GM23338 (cell line): ENCODE results near the gene EXD3. TPM values are rescaled to one million over a fixed set of nuclear protein-coding genes. Genes with fewer than 3 reads are reported as not detected.

Source experiments
- ATAC-seq: fragments of 200-7000 bp; cut with Tn5 transposase; 3 replicates; pipeline ENCODE4 v1.9.1; 2020
- DNase-seq: peaks from one replicate; pipeline ENCODE4 v3.0.0-alpha.2; 2015; ENCODE audit warnings: low spot score
- H2AFZ ChIP-seq: fragments of 200-600 bp; sonication (generic); 2 replicates; pipeline ENCODE4 v1.8.0; 2016; ENCODE audit warnings: antibody characterized with exemption, mild to moderate bottlenecking, moderate library complexity
- H3F3A ChIP-seq: fragments of 200-600 bp; sonication (generic); replicated peaks from 2 replicates; pipeline ENCODE4 v1.8.0; 2017; ENCODE audit warnings: antibody characterized with exemption, mixed run types, low read depth
- H3K27ac ChIP-seq: fragments of 200-600 bp; sonication (generic); 2 replicates; pipeline ENCODE4 v1.6.1; 2016; ENCODE audit warnings: low read depth
- H3K27me3 ChIP-seq: fragments of 200-600 bp; sonication (generic); 2 replicates; pipeline ENCODE4 v1.8.0; 2016; ENCODE audit warnings: mild to moderate bottlenecking, mixed run types, moderate library complexity; ENCODE audit not compliant: insufficient read depth
- H3K36me3 ChIP-seq: fragments of 200-600 bp; sonication (generic); 2 replicates; pipeline ENCODE4 v1.8.0; 2016; ENCODE audit warnings: mild to moderate bottlenecking; ENCODE audit not compliant: insufficient read depth
- H3K4me1 ChIP-seq: fragments of 200-600 bp; sonication (generic); 2 replicates; pipeline ENCODE4 v1.8.0; 2016; ENCODE audit warnings: mild to moderate bottlenecking, moderate library complexity; ENCODE audit not compliant: insufficient read depth
- H3K4me2 ChIP-seq: fragments of 200-600 bp; sonication (generic); 2 replicates; pipeline ENCODE4 v1.7.1; 2017; ENCODE audit warnings: mixed run types
- H3K4me3 ChIP-seq: fragments of 200-600 bp; sonication (generic); 2 replicates; pipeline ENCODE4 v1.6.1; 2016; ENCODE audit warnings: mixed run types
- H3K79me2 ChIP-seq: fragments of 200-600 bp; sonication (generic); replicated peaks from 2 replicates; pipeline ENCODE4 v1.8.0; 2017; ENCODE audit warnings: mild to moderate bottlenecking; ENCODE audit not compliant: insufficient read depth
- H3K9me2 ChIP-seq: fragments of 200-600 bp; sonication (generic); 2 replicates; pipeline ENCODE4 v1.8.0; 2017; ENCODE audit not compliant: insufficient read depth
- H4K20me1 ChIP-seq: fragments of 200-600 bp; sonication (generic); replicated peaks from 2 replicates; pipeline ENCODE4 v1.8.0; 2017; ENCODE audit warnings: mild to moderate bottlenecking; ENCODE audit not compliant: insufficient read depth
- H3K27ac Mint-ChIP-seq: 2 replicates; pipeline ENCODE4 v1.8.0; 2020; ENCODE audit warnings: inconsistent platforms, mild to moderate bottlenecking, moderate library complexity, mixed read lengths
- H3K27me3 Mint-ChIP-seq: 3 replicates; pipeline ENCODE4 v1.8.0; 2022; ENCODE audit warnings: low read depth, mild to moderate bottlenecking, moderate library complexity, mixed read lengths, inconsistent platforms; ENCODE audit not compliant: insufficient read depth, poor library complexity
- H3K36me3 Mint-ChIP-seq: 3 replicates; pipeline ENCODE4 v1.8.0; 2021; ENCODE audit warnings: low read depth, mild to moderate bottlenecking, inconsistent platforms, moderate library complexity, mixed read lengths
- H3K4me1 Mint-ChIP-seq: 3 replicates; pipeline ENCODE4 v1.8.0; 2020; ENCODE audit warnings: mild to moderate bottlenecking, inconsistent platforms, mixed read lengths
- H3K4me3 Mint-ChIP-seq: 3 replicates; pipeline ENCODE4 v1.8.0; 2021; ENCODE audit warnings: moderate library complexity, mild to moderate bottlenecking, inconsistent platforms, mixed read lengths
- H3K9me3 Mint-ChIP-seq: 3 replicates; pipeline ENCODE4 v1.8.0; 2020; ENCODE audit warnings: moderate library complexity, mild to moderate bottlenecking, inconsistent platforms, mixed read lengths
- CREB1 ChIP-seq: fragments of 250-450 bp; sonication (Bioruptor Pico); IDR thresholded peaks from 2 replicates; pipeline ENCODE4 v1.5.0; 2020; ENCODE audit warnings: low read depth, mild to moderate bottlenecking, moderate library complexity
- ETS1 ChIP-seq: IDR thresholded peaks from 2 replicates; pipeline ENCODE4 v1.6.1; 2016; ENCODE audit warnings: antibody characterized with exemption
- EZH2 ChIP-seq: fragments of 200-600 bp; sonication (generic); IDR thresholded peaks from one replicate; pipeline ENCODE4 v1.8.0; 2017; ENCODE audit warnings: antibody characterized with exemption, mild to moderate bottlenecking, low read depth; ENCODE audit not compliant: unreplicated experiment
- EZH2phosphoT487 ChIP-seq: fragments of 200-600 bp; sonication (generic); IDR thresholded peaks from one replicate; pipeline ENCODE4 v1.8.1; 2018; ENCODE audit warnings: antibody characterized with exemption; ENCODE audit not compliant: unreplicated experiment
- JUNB ChIP-seq: IDR thresholded peaks from one replicate; pipeline ENCODE4 v1.6.1; 2016; ENCODE audit warnings: antibody characterized with exemption; ENCODE audit not compliant: unreplicated experiment
- NANOG ChIP-seq: IDR thresholded peaks from 2 replicates; pipeline ENCODE4 v1.6.1; 2016; ENCODE audit warnings: antibody characterized with exemption, borderline replicate concordance
- POLR2AphosphoS5 ChIP-seq: IDR thresholded peaks from 2 replicates; pipeline ENCODE4 v1.6.1; 2016; ENCODE audit warnings: antibody characterized with exemption, low read depth
- REST ChIP-seq: IDR thresholded peaks from one replicate; pipeline ENCODE4 v1.6.1; 2018; ENCODE audit warnings: antibody characterized with exemption; ENCODE audit not compliant: unreplicated experiment
- STAT1 ChIP-seq: IDR thresholded peaks from one replicate; pipeline ENCODE4 v1.6.1; 2016; ENCODE audit warnings: antibody characterized with exemption; ENCODE audit not compliant: unreplicated experiment
- ZNF114 ChIP-seq: fragments of 250-450 bp; sonication (Bioruptor Pico); IDR thresholded peaks from 2 replicates; pipeline ENCODE4 v1.5.0; 2020; ENCODE audit warnings: mild to moderate bottlenecking, moderate library complexity
- ZNF331 ChIP-seq: fragments of 250-450 bp; sonication (Bioruptor Pico); IDR thresholded peaks from 2 replicates; pipeline ENCODE4 v1.5.0; 2020; ENCODE audit warnings: low read depth, mild to moderate bottlenecking, moderate library complexity
- polyA plus RNA-seq: library from polyadenylated mRNA; unstranded; fragments of >200 nt; fragmentation: Nextera tagmentation; extraction: Ambion mirVana; gene quantifications from 2 replicates; pipeline ENCODE4 v1.2.1, GENCODE V29; 2016
- total RNA-seq: library from RNA; depleted of rRNA; stranded (reverse); fragments of >200 nt; shearing (Covaris generic); gene quantifications from 2 replicates; pipeline ENCODE4 v1.2.3, GENCODE V29; 2014
- TF ChIP-seq, protein P1 (sequence below), 2 experiments: fragments of 200-600 bp in 1 of 2; sonication (generic) in 1 of 2; conservative IDR thresholded peaks; 2 replicates each; pipeline versions ENCODE4 v1.5.1 to v1.6.1; 2016 to 2017; ENCODE audit warnings: antibody characterized with exemption in 2 of 2, low read depth in 2 of 2, mild to moderate bottlenecking in 2 of 2, moderate library complexity in 1 of 2

EXD3 gene
- total and polyA plus RNA-seq, 2 experiments from 2014 or later: 3.6 to 9.7 TPM

- TF ChIP-seq REST (no peak), CREB1 (no peak), POLR2AphosphoS5 (no peak), STAT1 (no peak), NANOG (no peak), JUNB (no peak)
- TF ChIP-seq, protein P1, sequence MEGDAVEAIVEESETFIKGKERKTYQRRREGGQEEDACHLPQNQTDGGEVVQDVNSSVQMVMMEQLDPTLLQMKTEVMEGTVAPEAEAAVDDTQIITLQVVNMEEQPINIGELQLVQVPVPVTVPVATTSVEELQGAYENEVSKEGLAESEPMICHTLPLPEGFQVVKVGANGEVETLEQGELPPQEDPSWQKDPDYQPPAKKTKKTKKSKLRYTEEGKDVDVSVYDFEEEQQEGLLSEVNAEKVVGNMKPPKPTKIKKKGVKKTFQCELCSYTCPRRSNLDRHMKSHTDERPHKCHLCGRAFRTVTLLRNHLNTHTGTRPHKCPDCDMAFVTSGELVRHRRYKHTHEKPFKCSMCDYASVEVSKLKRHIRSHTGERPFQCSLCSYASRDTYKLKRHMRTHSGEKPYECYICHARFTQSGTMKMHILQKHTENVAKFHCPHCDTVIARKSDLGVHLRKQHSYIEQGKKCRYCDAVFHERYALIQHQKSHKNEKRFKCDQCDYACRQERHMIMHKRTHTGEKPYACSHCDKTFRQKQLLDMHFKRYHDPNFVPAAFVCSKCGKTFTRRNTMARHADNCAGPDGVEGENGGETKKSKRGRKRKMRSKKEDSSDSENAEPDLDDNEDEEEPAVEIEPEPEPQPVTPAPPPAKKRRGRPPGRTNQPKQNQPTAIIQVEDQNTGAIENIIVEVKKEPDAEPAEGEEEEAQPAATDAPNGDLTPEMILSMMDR (conservative IDR thresholded peaks at IDR 0.05; ENCODE audit: low read depth in 2 of 2): no peak
Observed at GRCh38 chr9:137271696-137272076, 151.3 kb downstream of the EXD3 start (continued).

DNA sequence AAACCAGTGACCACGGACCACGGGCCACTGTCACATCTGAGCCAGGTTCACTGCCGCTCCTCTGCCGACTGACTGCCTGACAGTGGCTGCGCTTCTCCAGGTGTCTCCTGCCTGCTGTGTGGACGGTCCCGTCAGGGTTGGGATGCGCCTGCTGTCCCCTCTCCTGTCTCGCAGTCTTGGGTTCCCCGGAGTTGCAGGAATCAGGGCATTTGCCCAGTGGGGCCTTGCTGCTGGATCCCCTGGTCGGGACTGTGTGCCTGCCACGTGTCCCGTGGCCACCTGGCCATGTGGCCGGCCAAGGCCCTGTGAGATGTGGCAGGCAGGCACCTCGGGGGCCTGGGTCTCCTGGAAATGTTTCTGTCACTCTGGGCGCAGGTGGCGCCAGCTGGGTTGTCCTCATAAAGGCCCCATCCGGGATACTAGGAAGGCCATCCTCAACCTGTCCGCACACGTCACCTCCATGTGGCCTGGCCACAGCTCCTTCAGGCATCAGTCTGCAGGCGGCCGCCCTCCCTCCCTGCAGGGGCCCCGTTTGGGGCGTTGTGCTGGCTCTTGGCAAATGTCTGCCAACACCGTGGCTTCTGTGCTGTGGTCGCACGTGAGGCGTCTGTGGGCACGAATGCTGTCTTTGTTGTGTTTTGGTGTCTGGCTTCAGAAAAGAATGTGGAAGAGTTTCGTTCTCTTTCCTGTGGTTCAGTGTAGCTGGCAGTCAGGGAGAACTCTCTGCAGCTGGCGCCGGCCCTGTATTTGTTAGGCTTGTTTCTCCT lies 151.8 kb downstream of the EXD3 start:
- Mint-ChIP-seq H3K9me3 (no peaks in the 10 kb centered on the region; the same call in 2 of the 3 replicates), H3K36me3 (peaks cover 31% of the 10 kb centered on the region), H3K4me1 (peaks cover 29% of the 10 kb centered on the region), H3K27me3 (peaks cover 29% of the 10 kb centered on the region), H3K27ac (no peak overlapping the region), H3K4me3 (no peak overlapping the region)
- H3K27ac ChIP-seq: no peak overlapping the region; the same call in 1 of the 2 replicates
- no peak overlapping the region for H2AFZ ChIP-seq
- H3K27me3 ChIP-seq: no peaks in the 10 kb centered on the region
- H3K4me1 ChIP-seq: peaks cover under 1% of the 10 kb centered on the region; the same call in 1 of the 2 replicates
- peaks cover 10% of the 10 kb centered on the region; the same call in 1 of the 2 replicates for H3K36me3 ChIP-seq
- H3K79me2 ChIP-seq: no peaks in the 10 kb centered on the region
- no peaks in the 10 kb centered on the region for H3F3A ChIP-seq
- H3K4me3 ChIP-seq: no peak overlapping the region
- no peaks in the 10 kb centered on the region for H3K9me2 ChIP-seq
- no peak overlapping the region for H3K4me2 ChIP-seq
- DNase-seq: no peak
- ATAC-seq: no peak
- H4K20me1 ChIP-seq: 0 out of 2 replicates have a peak, but pooled peaks cover 9% of the 10 kb centered on the region
- TF ChIP-seq EZH2: no peak
- TF ChIP-seq EZH2phosphoT487: no peak
- no peak for TF ChIP-seq ETS1
- no peak for TF ChIP-seq REST
- TF ChIP-seq STAT1: no peak
- TF ChIP-seq NANOG: no peak
- TF ChIP-seq JUNB: no peak
- TF ChIP-seq POLR2AphosphoS5: no peak
- no peak for TF ChIP-seq ZNF331 (CRISPR knock-in tag)
- TF ChIP-seq CREB1: no peak
- no peak for TF ChIP-seq ZNF114 (CRISPR knock-in tag)
- TF ChIP-seq, protein P1 (conservative IDR thresholded peaks at IDR 0.05; ENCODE audit: low read depth in 2 of 2): no peak
